Measurements from ENCODE around the gene PPP1R3A.

DNA sequence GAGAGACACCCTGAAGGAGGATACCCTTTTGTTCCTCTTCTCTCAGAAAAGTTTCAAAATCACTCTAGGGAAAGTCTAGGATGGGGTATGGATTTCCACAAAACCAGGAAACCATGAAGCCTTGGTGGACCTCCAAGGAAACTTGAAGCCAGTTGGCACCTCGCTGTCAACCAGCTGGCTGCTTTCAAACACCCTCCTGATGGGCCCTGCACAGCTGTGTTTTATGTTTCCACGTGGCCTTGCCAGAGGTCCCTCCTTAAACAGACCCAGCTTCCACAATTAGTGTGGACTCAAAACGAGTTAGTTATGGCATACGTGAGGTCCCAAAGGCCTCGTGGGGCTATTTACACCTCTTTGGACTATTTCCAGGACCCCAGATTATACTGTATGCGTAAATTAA, 5.9 kb downstream of the PPP1R3A start:
- TF ChIP-seq, protein P1, sequence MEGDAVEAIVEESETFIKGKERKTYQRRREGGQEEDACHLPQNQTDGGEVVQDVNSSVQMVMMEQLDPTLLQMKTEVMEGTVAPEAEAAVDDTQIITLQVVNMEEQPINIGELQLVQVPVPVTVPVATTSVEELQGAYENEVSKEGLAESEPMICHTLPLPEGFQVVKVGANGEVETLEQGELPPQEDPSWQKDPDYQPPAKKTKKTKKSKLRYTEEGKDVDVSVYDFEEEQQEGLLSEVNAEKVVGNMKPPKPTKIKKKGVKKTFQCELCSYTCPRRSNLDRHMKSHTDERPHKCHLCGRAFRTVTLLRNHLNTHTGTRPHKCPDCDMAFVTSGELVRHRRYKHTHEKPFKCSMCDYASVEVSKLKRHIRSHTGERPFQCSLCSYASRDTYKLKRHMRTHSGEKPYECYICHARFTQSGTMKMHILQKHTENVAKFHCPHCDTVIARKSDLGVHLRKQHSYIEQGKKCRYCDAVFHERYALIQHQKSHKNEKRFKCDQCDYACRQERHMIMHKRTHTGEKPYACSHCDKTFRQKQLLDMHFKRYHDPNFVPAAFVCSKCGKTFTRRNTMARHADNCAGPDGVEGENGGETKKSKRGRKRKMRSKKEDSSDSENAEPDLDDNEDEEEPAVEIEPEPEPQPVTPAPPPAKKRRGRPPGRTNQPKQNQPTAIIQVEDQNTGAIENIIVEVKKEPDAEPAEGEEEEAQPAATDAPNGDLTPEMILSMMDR (IDR thresholded peaks at IDR 0.05; ENCODE audit: low read depth, low read length), result no peak
- TF ChIP-seq EZH2phosphoT487 (IDR thresholded peaks at IDR 0.05; ENCODE audit: low read depth), result no peak
